Measurements from ENCODE around the gene GLCCI1.
"Not testable (repeated sequence)": the region's sequence is repeated elsewhere in the genome, so short reads cannot be mapped to it uniquely, and the experiment has no call there.

GLCCI1 gene

GRCh38 chr7:8035647-8036518 lies 67.3 kb downstream of the GLCCI1 start:
- DNase-seq = peak; percentile 49
- in situ Hi-C loops (cut with MboI; ENCODE audit: low pct_unique_long_range_greater_than_20kb, low sequenced_read_pairs) = no loop called here

DNA sequence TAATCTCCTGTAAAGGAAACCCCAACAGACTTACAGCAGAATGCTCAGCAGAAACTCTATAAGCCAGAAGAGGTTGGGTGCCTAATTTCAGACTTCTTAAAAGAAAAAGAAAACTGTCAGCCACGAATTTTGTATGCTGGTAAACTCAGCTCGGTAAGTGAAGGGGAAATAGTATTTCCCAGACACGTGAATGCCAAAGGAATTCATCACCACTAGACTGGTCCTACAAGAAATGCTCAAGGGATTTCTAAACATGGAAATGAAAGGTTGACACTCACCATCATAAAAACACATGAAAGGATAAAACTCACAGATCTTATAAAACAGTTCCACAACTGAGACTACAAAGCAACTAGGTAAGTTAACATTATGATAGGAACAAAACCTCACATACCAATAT lies 68.6 kb downstream of the GLCCI1 start:
- DNase-seq = no peak
- in situ Hi-C loops (cut with MboI; ENCODE audit: low pct_unique_long_range_greater_than_20kb, low sequenced_read_pairs) = no loop called here

DNA sequence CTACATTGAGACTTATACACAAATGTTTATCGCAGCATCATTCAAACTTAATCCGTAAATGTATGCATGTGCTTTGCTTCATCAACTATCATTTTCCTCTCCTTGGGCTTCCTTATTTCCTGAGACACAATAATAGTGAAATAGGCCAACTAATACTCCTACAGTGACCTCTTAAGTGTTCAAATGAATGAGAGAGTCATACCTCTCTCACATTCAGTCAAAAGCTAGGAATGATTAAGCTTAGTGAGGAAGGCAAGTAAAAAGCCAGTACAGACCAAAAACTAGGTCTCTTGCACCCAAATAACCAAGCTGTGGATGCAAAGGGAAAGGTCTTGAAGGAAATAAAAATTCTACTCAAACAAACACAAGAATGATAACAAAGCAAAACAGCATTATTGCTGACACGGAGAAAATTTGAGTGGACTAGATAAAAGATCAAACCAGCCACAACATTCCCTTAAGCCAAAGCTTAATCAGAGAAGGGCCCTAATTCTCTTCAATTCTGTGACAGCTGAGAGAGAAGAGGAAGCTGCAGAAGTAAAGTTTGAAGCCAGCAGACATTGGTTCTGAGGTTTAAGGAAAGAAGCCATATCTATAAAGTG lies 72.3 kb downstream of the GLCCI1 start:
- no peak for DNase-seq
- in situ Hi-C loops (cut with MboI; ENCODE audit: low pct_unique_long_range_greater_than_20kb, low sequenced_read_pairs) = no loop called here

GRCh38 chr7:8042796-8043535 lies 74.4 kb downstream of the GLCCI1 start:
- in situ Hi-C loops (cut with MboI; ENCODE audit: low pct_unique_long_range_greater_than_20kb, low sequenced_read_pairs) = no loop called here
- DNase-seq = no peak

DNA sequence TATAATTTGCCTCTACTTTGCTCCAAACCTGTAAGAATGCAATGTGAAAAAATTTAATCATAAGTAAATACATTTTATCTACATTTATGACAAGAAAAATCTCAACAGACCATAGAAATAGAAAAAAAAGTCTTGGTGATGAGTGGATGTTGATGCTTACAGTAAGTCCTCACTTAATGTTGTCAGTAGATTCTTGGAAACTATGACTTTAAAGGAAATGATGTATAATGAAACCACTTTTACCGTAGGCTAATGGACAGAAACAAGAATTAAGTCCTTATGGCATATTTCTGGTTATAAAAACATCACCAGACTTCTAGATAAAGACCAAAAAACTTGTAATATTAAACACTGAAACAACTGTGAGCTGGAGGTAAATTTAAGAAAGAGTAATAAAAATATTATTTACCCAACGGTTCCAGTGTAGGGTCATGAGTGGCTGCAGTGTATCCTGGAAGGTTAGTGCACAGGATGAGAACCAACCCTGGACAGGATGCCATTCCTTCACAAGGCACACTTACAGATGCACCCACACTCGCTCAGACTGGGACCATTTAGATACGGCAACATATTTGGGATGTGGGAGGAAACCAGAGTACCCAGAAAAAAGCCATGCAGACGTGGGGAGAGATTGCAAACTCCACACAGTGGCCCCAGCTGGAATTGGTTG lies 76.3 kb downstream of the GLCCI1 start:
- DNase-seq = no peak
- in situ Hi-C loops (cut with MboI; ENCODE audit: low pct_unique_long_range_greater_than_20kb, low sequenced_read_pairs) = no loop called here

DNA sequence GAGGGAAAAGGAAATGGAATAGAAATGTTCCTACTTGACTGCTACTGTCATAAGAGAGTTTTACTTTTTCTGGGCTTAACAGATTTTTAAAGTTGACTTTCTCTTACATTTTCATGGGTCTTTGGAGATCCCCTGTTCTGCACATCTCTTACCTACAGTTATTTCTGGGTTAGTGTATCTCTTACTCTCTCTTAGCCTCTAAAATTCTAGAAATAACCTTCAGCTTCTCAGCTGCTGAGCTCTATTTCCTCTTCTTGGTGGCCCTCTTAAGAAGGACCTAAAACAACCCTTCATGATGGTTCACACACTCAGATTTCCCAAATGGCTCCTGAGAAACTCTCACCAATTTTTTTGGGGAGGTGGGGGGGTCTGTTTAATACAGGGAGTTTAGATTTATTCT lies 79.5 kb downstream of the GLCCI1 start:
- DNase-seq; in situ Hi-C loops (cut with MboI; ENCODE audit: low pct_unique_long_range_greater_than_20kb, low sequenced_read_pairs): not testable (repeated sequence)

- no peak for DNase-seq
- in situ Hi-C loops (cut with MboI; ENCODE audit: low pct_unique_long_range_greater_than_20kb, low sequenced_read_pairs) = no loop called here
Measured at GRCh38 chr7:8051373-8051772, 82.8 kb downstream of the GLCCI1 start.

DNA sequence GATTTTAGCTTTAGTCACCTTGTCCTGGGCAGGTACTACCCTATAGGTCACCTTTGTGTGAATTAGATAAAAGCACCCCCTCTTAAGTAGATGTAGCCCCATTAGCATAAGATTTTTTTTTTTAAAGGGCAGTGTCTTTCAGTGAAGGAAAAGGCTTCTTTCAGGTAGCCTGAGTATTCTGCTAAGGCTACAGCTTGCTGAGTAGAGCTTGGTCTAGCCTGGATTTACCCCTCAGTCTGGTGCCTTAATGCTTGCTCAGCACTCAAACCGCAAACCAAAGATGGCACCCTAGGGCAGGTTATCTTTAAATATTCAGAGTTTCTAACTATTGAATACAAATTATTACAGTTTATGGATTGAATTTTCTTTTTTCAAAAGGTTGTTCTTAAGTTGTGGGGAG lies 83.4 kb downstream of the GLCCI1 start:
- no peak for DNase-seq
- in situ Hi-C loops (cut with MboI; ENCODE audit: low pct_unique_long_range_greater_than_20kb, low sequenced_read_pairs) = no loop called here

GRCh38 chr7:8052824-8053223 lies 84.2 kb downstream of the GLCCI1 start:
- no peak for DNase-seq
- in situ Hi-C loops (cut with MboI; ENCODE audit: low pct_unique_long_range_greater_than_20kb, low sequenced_read_pairs) = no loop called here

GRCh38 chr7:8056439-8056838 lies 87.8 kb downstream of the GLCCI1 start:
- no peak for DNase-seq
- in situ Hi-C loops (cut with MboI; ENCODE audit: low pct_unique_long_range_greater_than_20kb, low sequenced_read_pairs) = no loop called here

DNA sequence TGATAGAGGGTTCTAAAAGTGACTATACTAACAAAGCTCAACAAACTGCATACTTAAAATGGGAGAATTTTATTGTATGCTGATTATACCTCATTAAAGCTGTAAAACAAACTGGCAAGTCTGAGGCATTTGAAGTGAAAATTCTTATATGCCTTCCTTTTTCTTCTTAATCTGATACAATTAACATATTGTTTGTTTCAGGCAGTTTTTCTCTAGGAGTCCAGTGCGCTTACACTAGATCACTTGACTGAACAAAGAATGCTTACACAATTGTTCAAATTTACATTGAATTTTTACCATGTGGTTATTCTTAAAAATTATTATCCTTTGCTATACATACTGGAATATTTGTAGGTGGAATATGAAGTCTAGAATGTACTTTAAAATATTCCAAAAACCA lies 89.0 kb downstream of the GLCCI1 start:
- in situ Hi-C loops (cut with MboI; ENCODE audit: low pct_unique_long_range_greater_than_20kb, low sequenced_read_pairs) = no loop called here
- DNase-seq = no peak

- in situ Hi-C loops (cut with MboI; ENCODE audit: low pct_unique_long_range_greater_than_20kb, low sequenced_read_pairs) = no loop called here
- DNase-seq = no peak
Measured at GRCh38 chr7:8058322-8058721, 89.7 kb downstream of the GLCCI1 start.

DNA sequence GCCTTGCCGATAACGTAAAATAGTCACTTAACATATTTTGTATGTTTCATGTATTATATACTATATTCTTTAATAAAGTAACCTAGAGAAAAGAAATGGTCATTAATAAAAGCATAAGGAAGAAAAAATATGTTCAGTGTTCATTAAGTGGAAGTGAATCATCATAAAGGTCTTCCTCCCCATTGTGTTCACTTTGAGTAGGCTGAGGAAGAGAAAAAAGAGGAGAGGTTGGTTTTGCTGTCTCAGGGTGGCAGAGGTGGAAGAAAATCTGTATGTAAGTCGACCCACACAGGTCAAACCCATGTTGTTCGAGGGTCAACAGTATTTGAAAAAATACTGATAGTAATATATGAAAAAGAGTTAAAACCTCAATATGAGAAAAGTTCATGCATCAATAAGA lies 90.3 kb downstream of the GLCCI1 start:
- in situ Hi-C loops (cut with MboI; ENCODE audit: low pct_unique_long_range_greater_than_20kb, low sequenced_read_pairs) = no loop called here
- no peak for DNase-seq

DNA sequence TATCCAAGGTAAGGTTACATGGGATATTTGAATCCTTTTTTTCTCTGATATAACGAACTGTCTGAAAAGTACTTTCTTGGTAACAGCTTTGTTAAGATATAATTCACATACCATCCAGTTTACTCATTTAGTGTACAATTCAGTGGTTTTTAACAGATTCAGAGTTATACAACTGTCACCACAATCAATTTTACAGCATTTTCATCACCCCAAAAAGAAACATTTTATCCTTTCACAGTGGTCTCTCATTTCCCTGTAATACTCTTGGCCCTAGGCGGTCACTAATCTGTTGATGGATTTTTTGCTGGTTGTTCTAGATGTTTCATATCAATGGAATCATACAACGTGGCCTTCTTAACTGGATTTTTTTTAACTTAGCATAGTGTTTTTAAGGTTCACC lies 91.6 kb downstream of the GLCCI1 start:
- no peak for DNase-seq
- in situ Hi-C loops (cut with MboI; ENCODE audit: low pct_unique_long_range_greater_than_20kb, low sequenced_read_pairs) = no loop called here

GRCh38 chr7:8063300-8063699 lies 94.7 kb downstream of the GLCCI1 start:
- DNase-seq; in situ Hi-C loops (cut with MboI; ENCODE audit: low pct_unique_long_range_greater_than_20kb, low sequenced_read_pairs): not testable (repeated sequence)

DNA sequence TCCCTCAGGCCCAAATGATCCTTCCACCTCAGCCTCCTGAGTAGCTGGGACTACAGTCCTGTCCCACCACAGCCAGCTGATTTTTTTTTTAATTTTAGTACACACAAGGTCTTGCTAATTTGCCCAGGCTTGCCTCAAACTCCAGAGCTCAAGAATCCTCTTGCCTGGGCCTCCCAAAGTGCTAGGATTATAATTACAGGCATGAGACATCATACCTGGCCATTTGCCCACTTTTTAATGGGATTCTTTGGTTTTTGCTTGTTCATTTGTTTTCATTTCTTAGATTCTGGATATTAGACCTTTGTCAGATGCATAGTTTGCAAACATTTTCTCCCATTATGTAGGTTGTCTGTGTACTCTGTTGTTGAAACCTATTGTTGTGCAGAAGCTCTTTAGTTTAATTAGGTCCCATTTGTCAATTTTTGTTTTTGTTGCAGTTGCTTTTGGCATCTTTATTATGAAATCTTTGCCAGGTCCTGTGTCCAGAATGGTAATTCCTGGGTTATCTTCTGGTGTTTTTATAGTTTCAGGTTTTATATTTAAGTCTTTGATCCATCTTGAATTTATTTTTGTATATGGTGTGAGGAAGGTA lies 95.2 kb downstream of the GLCCI1 start:
- no peak for DNase-seq
- in situ Hi-C loops (cut with MboI; ENCODE audit: low pct_unique_long_range_greater_than_20kb, low sequenced_read_pairs) = no loop called here

GRCh38 chr7:8064828-8065227 lies 96.2 kb downstream of the GLCCI1 start:
- in situ Hi-C loops (cut with MboI; ENCODE audit: low pct_unique_long_range_greater_than_20kb, low sequenced_read_pairs) = no loop called here
- DNase-seq = no peak

GRCh38 chr7:8065356-8065813 lies 96.8 kb downstream of the GLCCI1 start:
- in situ Hi-C loops (cut with MboI; ENCODE audit: low pct_unique_long_range_greater_than_20kb, low sequenced_read_pairs) = no loop called here
- DNase-seq = no peak

All from KBM-7 (cell line).